IMR-90 (cell line): ENCODE measurements around the gene ERP44. TPM values are rescaled to one million over a fixed set of nuclear protein-coding genes. Genes with fewer than 3 reads are reported as not detected.

Source experiments
- ATAC-seq: fragments of 200-7000 bp; cut with Tn5 transposase; 2 replicates; pipeline ENCODE4 v1.9.1; 2020; ENCODE audit warnings: low read depth, mild to moderate bottlenecking, moderate library complexity
- BruUV-seq: library from RNA; stranded (reverse); fragments of 400-500 nt; replicated peaks from 2 replicates; lab custom pipeline; 2021; lab: Mats Ljungman, UMichigan
- CTCF ChIA-PET: fragments of 300-600 bp; formaldehyde crosslinking; extraction: SDS; loops from one replicate; lab custom pipeline; 2021; ENCODE audit warnings: antibody characterized with exemption; lab: Yijun Ruan, JAX
- POLR2A ChIA-PET: fragments of 300-600 bp; sonication (Branson Sonifier 250); formaldehyde crosslinking; loops from one replicate; lab custom pipeline; 2022; ENCODE audit warnings: antibody characterized with exemption; ENCODE audit not compliant: unreplicated experiment; lab: Charles Lee
- DNase-seq: peaks from one replicate; pipeline ENCODE4 v3.0.0; 2013
- H2AFZ ChIP-seq: replicated peaks from 2 replicates; pipeline ENCODE3; 2013; ENCODE audit warnings: low read length, mild to moderate bottlenecking; ENCODE audit not compliant: poor library complexity
- H2AK5ac ChIP-seq: 2 replicates; pipeline ENCODE4 v1.6.1; 2013; ENCODE audit warnings: low read depth, low read length, inconsistent platforms
- H2AK9ac ChIP-seq: replicated peaks from 2 replicates; pipeline ENCODE3; 2013; ENCODE audit warnings: mild to moderate bottlenecking, low read depth, low read length, moderate library complexity; ENCODE audit not compliant: poor library complexity
- H2BK120ac ChIP-seq: 2 replicates; pipeline ENCODE4 v1.6.1; 2013; ENCODE audit warnings: low read depth, low read length, inconsistent platforms
- H2BK15ac ChIP-seq: 3 replicates; pipeline ENCODE4 v1.6.1; 2013; ENCODE audit warnings: low read depth, low read length, inconsistent platforms
- H2BK20ac ChIP-seq: 2 replicates; pipeline ENCODE4 v1.6.1; 2013; ENCODE audit warnings: low read depth, mild to moderate bottlenecking, inconsistent platforms, low read length, moderate library complexity
- H2BK5ac ChIP-seq: 2 replicates; pipeline ENCODE4 v1.6.1; 2013; ENCODE audit warnings: mild to moderate bottlenecking, low read depth, low read length, inconsistent platforms; ENCODE audit not compliant: poor library complexity, severe bottlenecking
- H3K14ac ChIP-seq: replicated peaks from 2 replicates; pipeline ENCODE4 v1.6.1; 2013; ENCODE audit warnings: low read depth, low read length, inconsistent platforms
- H3K18ac ChIP-seq: 2 replicates; pipeline ENCODE4 v1.6.1; 2013; ENCODE audit warnings: low read depth, low read length, control low read depth
- H3K23ac ChIP-seq: 2 replicates; pipeline ENCODE4 v1.6.1; 2013; ENCODE audit warnings: low read depth, low read length, inconsistent platforms
- H3K27ac ChIP-seq: 2 replicates; pipeline ENCODE4 v1.5.1; 2013; ENCODE audit warnings: mild to moderate bottlenecking, control low read depth, low read length; ENCODE audit not compliant: insufficient read depth
- H3K27me3 ChIP-seq: 2 replicates; pipeline ENCODE4 v1.6.1; 2013; ENCODE audit warnings: low read length; ENCODE audit not compliant: control insufficient read depth, insufficient read depth
- H3K36me3 ChIP-seq: 2 replicates; pipeline ENCODE4 v1.6.1; 2013; ENCODE audit warnings: low read length, mixed read lengths; ENCODE audit not compliant: control insufficient read depth, insufficient read depth
- H3K4ac ChIP-seq: 2 replicates; pipeline ENCODE4 v1.6.1; 2013; ENCODE audit warnings: low read depth, low read length, inconsistent platforms
- H3K4me1 ChIP-seq: 2 replicates; pipeline ENCODE4 v1.6.1; 2013; ENCODE audit warnings: low read length, mixed read lengths; ENCODE audit not compliant: control insufficient read depth, insufficient read depth
- H3K4me2 ChIP-seq: 2 replicates; pipeline ENCODE4 v1.6.1; 2013; ENCODE audit warnings: low read depth, mild to moderate bottlenecking, control low read depth, low read length, moderate library complexity
- H3K4me3 ChIP-seq: 2 replicates; pipeline ENCODE4 v1.5.1; 2013; ENCODE audit warnings: low read depth, mild to moderate bottlenecking, control low read depth, low read length, moderate library complexity; ENCODE audit not compliant: insufficient read depth
- H3K56ac ChIP-seq: 2 replicates; pipeline ENCODE4 v1.6.1; 2013; ENCODE audit warnings: low read length, inconsistent platforms; ENCODE audit not compliant: insufficient read depth; ENCODE audit errors: extremely low read depth
- H3K79me1 ChIP-seq, 2 experiments: 2 replicates each; pipeline ENCODE4 v1.6.1; 2013; ENCODE audit warnings: low read length in 2 of 2, inconsistent platforms in 1 of 2, low read depth in 1 of 2
- H3K9ac ChIP-seq: 2 replicates; pipeline ENCODE4 v1.6.1; 2013; ENCODE audit warnings: low read depth, low read length, control low read depth
- H3K9me1 ChIP-seq: 2 replicates; pipeline ENCODE4 v1.6.1; 2013; ENCODE audit warnings: low read length, inconsistent platforms; ENCODE audit not compliant: insufficient read depth
- H3K9me3 ChIP-seq: 2 replicates; pipeline ENCODE4 v1.6.1; 2013; ENCODE audit warnings: low read length; ENCODE audit not compliant: control insufficient read depth, insufficient read depth
- H4K20me1 ChIP-seq: 2 replicates; pipeline ENCODE4 v1.6.1; 2013; ENCODE audit warnings: low read length, inconsistent platforms; ENCODE audit not compliant: insufficient read depth
- H4K5ac ChIP-seq: 2 replicates; pipeline ENCODE4 v1.6.1; 2013; ENCODE audit warnings: mild to moderate bottlenecking, low read depth, low read length, control low read depth
- H4K8ac ChIP-seq, 2 experiments: 2 replicates each; pipeline ENCODE4 v1.6.1; 2013; ENCODE audit warnings: low read depth in 2 of 2, low read length in 2 of 2, control low read depth in 1 of 2, inconsistent platforms in 1 of 2
- H4K91ac ChIP-seq: 2 replicates; pipeline ENCODE4 v1.6.1; 2013; ENCODE audit warnings: low read depth, low read length, inconsistent platforms; ENCODE audit not compliant: insufficient read depth
- BHLHE40 ChIP-seq: fragments of 150-350 bp; IDR thresholded peaks from 2 replicates; pipeline ENCODE4 v1.6.1; 2016; ENCODE audit warnings: mild to moderate bottlenecking, low read depth, low read length
- CEBPB ChIP-seq: IDR thresholded peaks from 2 replicates; pipeline ENCODE4 v1.6.1; 2012; ENCODE audit warnings: low read depth, low read length, improper control_type of control experiment
- CHD1 ChIP-seq: IDR thresholded peaks from 2 replicates; pipeline ENCODE4 v1.6.1; 2012; ENCODE audit warnings: low read depth, low read length, improper control_type of control experiment
- MXI1 ChIP-seq: IDR thresholded peaks from 2 replicates; pipeline ENCODE4 v1.6.1; 2012; ENCODE audit warnings: low read depth, mild to moderate bottlenecking, low read length, moderate library complexity, borderline replicate concordance
- POLR2A ChIP-seq: IDR thresholded peaks from 2 replicates; pipeline ENCODE4 v1.6.1; 2012; ENCODE audit warnings: mild to moderate bottlenecking, low read depth, low read length
- RAD21 ChIP-seq: IDR thresholded peaks from 2 replicates; pipeline ENCODE4 v1.6.1; 2012; ENCODE audit warnings: low read length, improper control_type of control experiment
- RCOR1 ChIP-seq: IDR thresholded peaks from 2 replicates; pipeline ENCODE4 v1.6.1; 2012; ENCODE audit warnings: mild to moderate bottlenecking, low read length, improper control_type of control experiment; ENCODE audit not compliant: insufficient replicate concordance
- SMC3 ChIP-seq: fragments of 150-350 bp; IDR thresholded peaks from 2 replicates; pipeline ENCODE4 v1.6.1; 2016; ENCODE audit warnings: low read depth, mild to moderate bottlenecking, antibody characterized with exemption, low read length, moderate library complexity
- USF2 ChIP-seq: fragments of 150-350 bp; IDR thresholded peaks from 2 replicates; pipeline ENCODE4 v1.6.1; 2017; ENCODE audit warnings: mild to moderate bottlenecking, antibody characterized with exemption, low read length, low read depth
- WGBS, 2 experiments: methylation state at CpG; one replicate each; pipeline versions ENCODE4 v1.1.5 to v1.1.7; 2013; ENCODE audit warnings: missing lambda C conversion rate in 2 of 2; ENCODE audit not compliant: insufficient read length in 1 of 2; ENCODE audit errors: extremely low coverage in 2 of 2; 5-methylcytosine and 5-hydroxymethylcytosine counted together
- dilution Hi-C: fragments of 300-500 bp; cut with HindIII; formaldehyde crosslinking; loops from one replicate; pipeline ENCODE4 v1.14.3; 2018; ENCODE audit warnings: low sequenced_read_pairs; ENCODE audit not compliant: unreplicated experiment
- in situ Hi-C: fragments of 300-500 bp; cut with MboI; formaldehyde crosslinking; loops from 3 replicates; pipeline ENCODE4 v1.14.3; 2019; ENCODE audit warnings: low sequenced_read_pairs, inconsistent platforms, mixed read lengths
- intact Hi-C: fragments of 100-400 bp; cut with micrococcal nuclease; formaldehyde crosslinking; loops from 2 replicates; pipeline ENCODE4 v1.10.0; 2022
- polyA plus RNA-seq, 3 experiments: library from polyadenylated mRNA; depleted of rRNA; stranded (reverse); fragments of >200 nt; gene quantifications; 2 replicates each; pipeline ENCODE4 v1.2.3, GENCODE V29; 2012; ENCODE audit warnings: low replicate concordance in 1 of 3
- total RNA-seq: library from RNA; depleted of rRNA; stranded (reverse); fragments of >200 nt; gene quantifications from 2 replicates; pipeline ENCODE4 v1.2.3, GENCODE V29; 2012

Gene ERP44
- total and polyA plus RNA-seq, 2 of the 4 experiments (the other 2 are of a cell fraction), result 9.1 to 13.5 TPM

GRCh38 chr9:99978221-99978620 is 120.6 kb downstream of the ERP44 start:
- in situ Hi-C loops (no loop called here), dilution Hi-C loops (no loop called here), intact Hi-C loops (no loop called here)
- CTCF ChIA-PET, result interaction anchor here (0.6 to 0.9 kb wide), 2 partner anchors 14 to 22 kb away, joined by 3 to 8 read pairs; no protein-coding TSS in a partner anchor
- Histone ChIP-seq H3K4me3 (no peak overlapping the region), H3K9ac (no peak overlapping the region), H2AFZ (no peak overlapping the region), H4K20me1 (no peaks in the 10 kb centered on the region), H3K4me2 (no peak overlapping the region), H3K23ac (no peak overlapping the region), H3K18ac (no peak overlapping the region), H2AK5ac (no peak overlapping the region), H3K27ac (no peak overlapping the region), H2AK9ac (no peak overlapping the region), H3K27me3 (no peaks in the 10 kb centered on the region), H2BK5ac (no peak overlapping the region), H3K9me1 (no peaks in the 10 kb centered on the region; the same call in 1 of the 2 replicates), H4K5ac (no peak overlapping the region), H2BK15ac (no peak overlapping the region), H3K9me3 (no peaks in the 10 kb centered on the region), H3K14ac (no peak overlapping the region), H2BK20ac (no peak overlapping the region), H4K91ac (no peak overlapping the region), H3K79me1 (no peaks in the 10 kb centered on the region), H3K4me1 (no peaks in the 10 kb centered on the region), H3K36me3 (0 out of 2 replicates have a peak, but pooled peaks cover 3% of the 10 kb centered on the region), H3K56ac (no peak overlapping the region), H3K4ac (no peak overlapping the region), H4K8ac (no peak overlapping the region), H2BK120ac (no peak overlapping the region)
- ATAC-seq, result no peak
- WGBS, 2 experiments, result no CpG with 5 or more reads among the region's 1 CpG
- DNase-seq, result no peak
- POLR2A ChIA-PET, result no interaction called here
- TF ChIP-seq BHLHE40, result no peak
- TF ChIP-seq SMC3, result no peak
- TF ChIP-seq RAD21, result no peak
- TF ChIP-seq CEBPB, result no peak
- TF ChIP-seq RCOR1, result no peak
- TF ChIP-seq USF2, result no peak
- no peak for TF ChIP-seq CHD1
- TF ChIP-seq POLR2A, result no peak
- TF ChIP-seq MXI1, result no peak
- BruUV-seq, result no TSS peak
